GM21529 (cell line): ENCODE results near the gene CRYBG2.
"Not testable (repeated sequence)": the region's sequence is repeated elsewhere in the genome, so short reads cannot be mapped to it uniquely, and the experiment has no call there.

ENCODE experiments used
- ATAC-seq: cut with Tn5 transposase; IDR thresholded peaks from one replicate; pipeline ENCODE4 v1.9.1; 2021; ENCODE audit not compliant: unreplicated experiment

The CRYBG2 gene

DNA sequence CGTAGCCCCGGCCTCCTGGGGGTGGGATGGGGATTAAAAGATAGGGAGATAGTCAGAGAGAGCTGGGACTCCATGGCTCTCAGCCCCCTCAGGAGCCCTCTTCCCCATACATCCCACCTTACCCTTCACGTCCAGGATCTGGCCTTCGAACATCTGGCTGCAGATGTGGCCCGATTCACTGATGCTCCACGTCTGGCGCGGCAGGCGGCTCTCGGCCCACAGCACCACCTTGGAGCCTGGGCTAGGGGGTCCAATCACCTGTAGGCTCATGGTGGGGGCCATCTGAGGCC is 31.9 kb downstream of the CRYBG2 start:
- ATAC-seq = no peak

DNA sequence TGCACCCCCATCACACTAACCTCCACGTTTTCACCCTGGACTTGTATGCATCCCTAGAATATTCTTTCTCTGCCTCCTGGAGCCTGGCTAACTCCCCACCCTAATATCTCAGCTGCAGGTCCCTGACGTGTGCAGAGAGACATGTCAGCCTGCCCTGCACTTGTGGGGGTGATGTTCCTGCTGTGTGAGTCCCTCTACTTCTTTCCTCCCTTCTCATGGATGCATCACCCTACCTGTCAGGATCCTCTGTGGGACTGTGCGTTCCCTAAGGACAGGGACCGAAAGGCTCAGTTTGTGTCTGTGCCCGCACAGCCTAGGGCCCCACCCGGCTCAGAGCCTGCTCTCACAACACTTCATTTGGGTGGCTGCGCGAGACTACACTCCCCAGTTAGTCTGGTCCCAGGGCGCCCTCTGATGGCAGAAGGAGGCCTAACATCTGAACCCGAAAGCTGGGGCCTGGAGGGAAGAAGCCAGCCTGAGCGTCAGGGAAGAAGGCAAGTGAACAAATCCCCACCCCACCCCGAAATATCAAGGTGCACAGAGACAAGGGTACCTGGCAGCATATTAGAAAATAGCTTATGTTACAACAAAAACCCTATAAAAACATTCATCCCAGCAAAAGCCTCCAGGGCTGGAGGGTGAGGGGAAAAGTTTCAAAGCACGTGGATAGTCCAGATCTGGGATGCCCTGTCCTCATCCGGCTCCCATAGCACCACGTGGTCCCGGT is 32.5 kb downstream of the CRYBG2 start:
- ATAC-seq = peak; percentile 26

DNA sequence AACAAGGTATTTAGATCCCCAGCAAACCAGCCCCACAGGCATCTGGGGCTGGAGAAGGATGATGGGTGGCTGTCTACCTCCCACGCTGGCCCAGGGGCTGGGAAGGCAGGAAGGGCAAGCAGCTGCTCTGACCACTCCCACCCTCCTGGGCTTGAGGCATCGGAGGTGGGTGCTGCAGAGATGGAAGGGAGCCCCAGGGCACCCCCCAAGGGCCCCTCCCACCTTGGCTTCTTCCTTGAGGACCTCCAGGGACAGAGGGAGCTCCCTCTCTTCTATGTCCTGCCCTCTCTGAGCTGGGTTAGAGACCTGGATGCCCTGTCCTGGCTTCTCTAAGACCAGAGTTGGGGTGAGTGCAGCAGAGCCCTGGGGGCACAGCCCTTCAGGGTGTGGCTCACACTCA is 33.0 kb downstream of the CRYBG2 start:
- ATAC-seq = no peak

DNA sequence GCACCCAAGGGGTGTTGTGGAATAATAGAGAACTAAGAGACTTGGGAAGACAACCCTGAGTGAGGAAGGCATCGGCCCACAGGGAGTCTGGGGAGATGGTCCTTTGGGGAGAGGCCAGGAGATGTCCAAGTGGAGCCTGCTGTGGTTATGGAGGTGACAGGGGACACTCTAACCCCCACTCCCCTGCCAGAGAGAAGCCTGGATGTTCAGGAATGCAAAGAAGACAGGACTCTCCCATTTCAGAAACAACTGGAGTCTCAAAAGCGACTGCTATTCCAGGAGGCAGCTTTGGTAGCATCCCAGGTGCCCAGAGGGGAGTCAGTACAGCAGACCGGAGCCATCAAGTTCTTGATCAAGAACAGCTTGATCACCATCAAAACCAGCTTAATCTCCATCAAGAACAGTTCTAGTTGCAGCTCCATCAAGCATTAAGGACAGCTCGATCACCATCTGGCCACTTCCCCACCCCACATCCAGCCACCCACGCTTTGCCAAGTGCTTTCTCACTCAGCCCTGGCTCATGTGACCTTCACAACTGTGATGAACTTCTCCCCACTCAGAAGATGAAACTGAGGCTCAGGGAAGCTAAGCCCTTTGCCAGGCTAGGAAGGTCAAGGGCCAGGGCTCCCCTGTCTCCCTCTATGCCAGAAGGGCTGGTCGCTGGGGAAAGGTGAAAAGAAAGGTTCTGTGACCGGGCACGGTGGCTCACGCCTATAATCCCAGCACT is 35.4 kb downstream of the CRYBG2 start:
- no peak for ATAC-seq

DNA sequence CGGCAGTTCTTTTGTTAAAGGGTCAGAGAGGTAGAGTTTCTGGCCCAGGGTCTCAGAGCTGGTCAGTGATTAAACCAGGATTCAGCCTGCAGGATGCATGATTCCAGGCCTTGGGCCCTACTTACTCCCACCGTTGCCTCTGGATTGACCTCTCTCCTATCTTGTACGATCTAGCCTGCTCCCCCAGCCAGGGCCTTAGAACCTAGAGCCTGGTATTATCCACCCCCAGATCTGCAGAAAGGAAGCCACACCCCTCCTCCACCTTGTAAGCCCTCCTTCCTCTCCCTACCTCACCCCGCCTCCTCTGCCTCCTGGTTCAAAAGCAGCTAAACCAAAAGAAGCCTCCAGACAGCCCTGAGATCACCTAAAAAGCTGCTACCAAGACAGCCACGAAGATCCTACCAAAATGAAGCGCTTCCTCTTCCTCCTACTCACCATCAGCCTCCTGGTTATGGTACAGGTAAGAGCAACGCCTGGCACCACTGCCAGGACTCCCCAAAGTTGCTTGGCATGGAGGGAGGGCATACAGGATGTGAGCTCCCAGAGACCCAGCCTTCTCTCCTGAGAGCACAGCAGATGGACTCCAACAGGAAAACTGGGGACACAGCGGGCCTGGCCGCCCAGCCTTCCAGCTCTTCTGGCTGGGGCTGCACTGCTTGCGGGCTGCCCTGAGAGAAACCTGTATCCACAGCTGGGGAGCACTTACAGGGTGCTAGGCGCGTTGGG is 36.2 kb downstream of the CRYBG2 start, which contains the start of gene CD52:
Gene CD52, plus strand, starts transcription at position 347 of the 726 bp plus-strand sequence. Its CDS starts 60 bp downstream, at position 407.
- ATAC-seq = peak; percentile 48

DNA sequence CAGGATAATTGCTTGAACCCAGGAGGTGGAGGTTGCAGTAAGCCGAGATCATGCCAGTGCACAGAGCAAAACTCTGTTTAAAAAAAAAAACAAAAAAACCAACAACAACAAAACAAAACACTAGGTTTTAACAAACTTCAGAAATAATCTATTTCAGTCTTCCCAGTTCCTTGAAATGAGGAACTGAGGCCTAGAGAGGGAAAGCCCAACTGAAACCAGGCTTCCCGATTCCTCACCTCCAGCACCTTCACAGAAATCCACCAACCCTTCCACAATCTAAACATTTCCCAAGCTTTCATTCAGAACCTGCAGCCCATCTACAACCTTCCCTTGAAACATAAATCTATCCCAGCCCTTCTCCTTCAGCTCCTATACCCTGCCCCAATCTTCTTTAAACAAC is 36.8 kb downstream of the CRYBG2 start:
- no peak for ATAC-seq

DNA sequence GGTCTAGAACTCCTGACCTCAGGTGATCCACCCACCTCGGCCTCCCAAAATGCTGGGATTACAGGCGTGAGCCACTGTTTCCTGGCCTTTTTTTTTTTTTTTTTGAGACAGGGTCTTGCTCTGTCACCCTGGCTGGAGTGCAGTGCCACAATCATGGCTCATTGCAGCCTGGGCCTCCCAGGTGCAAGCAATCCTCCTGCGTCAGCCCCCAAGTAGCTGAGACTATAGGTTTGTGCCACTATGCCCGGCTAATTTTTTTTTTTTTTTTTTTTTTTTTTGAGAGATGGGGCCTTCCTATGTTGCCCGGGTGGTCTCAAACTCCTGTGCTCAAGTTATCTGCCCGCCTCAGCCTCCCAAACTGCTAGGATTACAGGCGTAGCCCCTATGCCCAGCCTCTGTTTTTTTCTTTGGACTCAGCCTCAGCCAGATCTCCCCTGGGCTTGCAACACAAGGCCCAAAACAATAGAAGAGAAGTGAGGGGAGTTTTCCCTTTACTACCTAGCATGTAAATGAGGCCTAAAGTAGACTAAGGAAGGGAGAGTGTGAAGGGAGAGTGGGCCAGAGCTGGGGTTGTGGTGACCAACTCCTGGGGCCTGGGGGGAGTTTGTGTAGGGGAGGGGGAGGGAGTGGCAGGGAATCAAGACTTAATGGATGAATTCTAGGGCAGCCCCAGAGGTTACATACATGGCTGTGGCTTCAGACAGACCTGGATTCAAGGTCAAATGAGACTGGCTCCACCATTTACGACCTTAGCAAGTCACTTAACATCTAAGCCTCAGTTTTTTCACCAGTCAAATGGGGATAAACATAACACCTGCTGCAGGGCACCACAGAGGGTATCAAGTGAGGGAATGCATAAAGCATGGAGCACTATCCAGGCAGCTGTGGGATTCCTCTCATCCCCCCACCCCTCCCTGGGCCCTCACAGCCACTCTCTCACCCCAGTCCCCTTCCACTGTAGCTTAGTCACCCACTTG is 37.8 kb downstream of the CRYBG2 start:
- ATAC-seq = no peak

DNA sequence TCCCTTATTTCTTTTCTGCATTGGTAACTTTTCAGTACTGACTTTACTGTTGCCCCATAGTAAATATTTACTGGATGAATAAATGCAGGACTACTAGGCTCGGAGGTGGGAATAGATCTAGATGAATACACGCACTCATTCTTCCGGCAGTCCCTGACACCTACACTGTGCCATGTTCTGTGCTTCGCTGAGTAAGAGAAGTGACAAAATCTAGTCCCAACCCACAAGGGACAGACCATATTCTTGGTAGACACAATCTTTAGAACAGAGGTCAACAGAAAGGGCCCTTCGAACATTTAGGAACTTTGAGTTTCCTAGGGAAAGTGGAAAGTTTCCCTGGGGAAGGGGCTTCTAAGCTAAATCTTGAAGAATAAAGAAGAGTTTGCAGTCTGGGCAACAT is 39.4 kb downstream of the CRYBG2 start:
- no peak for ATAC-seq

DNA sequence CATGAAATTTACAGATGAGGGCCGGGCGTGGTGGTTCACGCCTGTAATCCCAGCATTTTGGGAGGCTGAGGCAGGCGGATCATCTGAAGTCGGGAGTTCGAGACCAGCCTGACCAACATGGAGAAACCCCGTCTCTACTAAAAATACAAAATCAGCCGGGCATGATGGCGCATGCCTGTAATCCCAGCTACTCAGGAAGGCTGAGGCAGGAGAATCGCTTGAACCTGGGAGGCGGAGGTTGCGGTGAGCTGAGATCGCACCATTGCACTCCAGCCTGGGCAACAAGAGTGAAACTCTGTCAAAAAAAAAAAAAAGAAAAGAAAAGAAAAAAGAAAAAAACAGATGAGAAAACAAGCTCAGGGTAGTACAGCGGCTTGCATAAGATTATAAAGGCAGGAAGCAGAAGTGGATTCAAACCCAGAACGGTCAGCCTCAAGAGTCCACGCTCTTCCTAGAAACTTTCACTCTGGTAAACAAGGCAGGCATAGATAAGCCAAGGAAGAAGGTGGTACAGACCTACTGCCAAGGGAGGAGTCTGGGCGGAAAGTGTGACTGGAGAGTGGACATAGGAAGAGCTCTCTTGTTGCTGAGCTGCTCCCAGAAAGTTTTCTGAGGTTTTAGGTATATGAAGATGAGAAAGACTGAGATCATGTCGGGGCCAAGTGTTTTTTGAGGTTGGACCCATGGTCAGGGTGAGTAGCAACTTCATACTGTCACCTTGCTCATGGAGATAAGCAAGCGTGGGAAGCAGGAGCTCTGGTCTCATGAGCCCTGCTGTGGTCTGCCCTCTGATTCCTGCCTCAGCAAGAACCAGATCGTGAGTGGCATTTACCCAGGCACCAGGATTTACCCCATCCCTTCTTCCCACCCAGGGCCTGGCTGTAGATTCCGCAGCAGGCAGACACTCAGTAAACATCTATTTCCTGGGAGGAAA is 45.7 kb downstream of the CRYBG2 start:
- not testable (repeated sequence) for ATAC-seq

DNA sequence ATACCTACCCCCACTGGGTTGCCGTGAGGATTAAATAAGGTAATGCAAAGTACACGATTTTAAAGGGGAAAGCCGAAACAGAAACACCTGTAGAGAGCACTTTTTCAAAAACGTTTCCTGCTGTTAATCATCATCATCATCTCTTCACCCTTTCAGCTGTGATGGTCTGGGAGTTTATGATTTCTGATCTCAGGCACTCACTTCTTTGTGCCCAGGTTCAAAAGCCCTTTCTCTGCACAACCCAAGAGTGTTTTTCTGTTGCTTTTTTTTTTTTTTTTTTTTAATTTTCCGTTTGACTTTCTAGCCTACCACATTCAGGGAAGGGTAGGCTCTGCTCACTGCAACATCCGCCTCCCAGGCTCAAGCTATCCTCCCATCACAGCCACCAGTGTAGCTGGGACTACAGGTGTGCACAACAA is 46.6 kb downstream of the CRYBG2 start:
- no peak for ATAC-seq

DNA sequence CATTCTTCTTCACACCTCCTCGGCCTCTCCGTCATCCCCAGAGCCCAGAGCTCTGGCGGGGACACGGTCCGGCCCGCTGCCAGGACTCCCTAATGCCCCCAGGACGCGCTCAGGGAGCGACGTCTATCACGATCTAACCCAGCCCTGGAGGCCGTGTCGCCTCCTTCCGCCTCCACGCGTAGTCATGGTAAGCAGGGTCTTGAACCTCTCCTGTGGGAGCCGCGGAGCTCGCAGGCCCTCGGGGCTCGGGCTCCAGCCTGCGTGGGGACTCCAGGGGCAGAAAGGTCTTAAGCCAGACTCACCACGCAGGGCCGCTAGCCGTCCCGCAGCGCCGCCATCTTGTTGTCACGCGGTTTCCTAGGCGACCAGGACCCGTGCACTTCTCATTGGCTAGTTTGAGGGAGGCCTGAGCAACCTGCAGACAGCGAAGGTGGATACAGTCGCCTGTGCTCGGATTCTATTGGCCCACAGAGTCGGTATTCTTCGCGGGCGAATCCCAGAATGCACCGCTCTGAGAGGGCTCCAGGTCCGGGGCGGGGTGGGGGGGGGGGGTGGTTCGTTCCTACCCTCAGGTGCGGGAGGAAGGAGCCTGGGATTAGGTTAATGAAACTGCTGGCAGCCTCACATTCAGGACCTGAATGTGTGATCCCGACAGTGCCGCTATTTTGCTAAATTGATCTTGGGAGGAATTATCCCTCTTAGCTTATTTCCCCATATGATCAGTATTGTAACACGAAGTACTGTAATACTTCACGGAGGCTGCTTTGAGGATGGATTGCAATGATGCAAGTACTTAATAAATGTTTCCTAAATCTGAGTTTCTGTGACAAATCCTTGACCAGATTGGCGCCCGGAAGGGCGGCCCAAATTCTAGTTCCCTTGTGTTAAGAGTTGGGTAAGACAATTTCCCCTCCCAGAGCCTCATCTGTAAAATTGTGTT is 47.4 kb downstream of the CRYBG2 start, which contains the start of gene UBXN11:
Gene UBXN11, minus strand, starts transcription at position 347 of the 940 bp plus-strand sequence. CDS start 3,753 bp downstream, outside the sequence.
- peak; percentile 97 for ATAC-seq

DNA sequence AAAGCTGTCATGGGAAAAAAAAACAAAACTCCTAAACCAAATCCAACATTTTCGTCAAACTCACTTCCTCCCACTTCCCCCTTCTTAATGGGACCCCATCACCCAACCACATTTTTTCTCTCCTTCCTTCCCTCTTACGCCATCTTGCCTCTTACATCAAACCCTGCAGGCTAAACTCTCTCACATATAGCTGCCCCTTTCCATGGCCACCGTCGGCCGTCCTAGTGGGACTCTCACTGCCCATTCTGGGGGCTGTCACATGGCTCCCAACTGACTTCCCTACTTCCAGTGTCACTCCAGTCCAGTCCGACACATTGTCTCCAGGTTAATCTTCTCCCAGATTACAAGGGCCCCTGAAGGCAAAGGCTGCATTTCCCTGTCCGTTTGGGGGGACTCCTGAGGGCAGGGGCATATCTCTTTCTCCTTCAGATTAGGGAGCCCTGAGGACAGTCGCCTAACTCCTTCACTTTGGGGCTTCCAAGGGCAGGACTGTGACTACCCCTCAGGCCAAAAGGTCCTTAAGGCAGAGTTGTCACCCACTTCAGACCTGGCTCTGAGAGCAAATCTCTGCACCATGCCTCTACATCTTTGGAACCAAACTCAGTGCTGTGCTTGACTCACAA is 48.2 kb downstream of the CRYBG2 start:
- ATAC-seq = no peak

DNA sequence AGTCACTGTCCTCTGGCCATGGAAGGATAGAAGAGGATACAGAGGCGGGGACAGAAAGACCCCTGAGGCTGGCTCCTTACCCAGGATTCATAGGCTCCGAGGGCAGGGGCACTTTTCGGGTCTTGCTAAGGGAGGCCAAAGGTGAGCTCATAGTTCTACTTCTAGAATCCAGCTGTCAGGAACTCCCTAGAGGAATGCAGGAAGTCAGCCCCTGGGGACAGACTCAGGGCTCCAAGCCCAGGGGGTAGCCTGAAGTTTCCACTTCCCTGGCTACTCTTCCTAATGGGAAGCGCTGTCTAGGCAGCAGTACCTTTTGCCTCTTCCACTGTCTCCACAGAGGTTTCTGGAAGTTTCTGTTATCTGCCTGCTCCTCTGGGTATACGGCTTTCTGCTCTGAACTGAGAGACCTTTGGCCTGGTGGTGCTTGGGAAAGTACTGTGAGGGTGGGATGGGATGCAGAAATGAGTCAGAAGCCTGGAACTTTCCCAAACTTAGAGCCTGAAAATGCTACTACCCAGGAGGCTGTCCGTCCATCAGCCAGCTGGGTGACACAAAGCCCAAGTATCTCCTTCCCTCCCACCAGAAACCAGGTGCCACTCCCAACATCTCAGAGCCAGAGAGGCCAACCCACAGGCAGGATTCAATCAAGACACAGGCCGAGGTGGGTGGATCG is 51.1 kb downstream of the CRYBG2 start:
- no peak for ATAC-seq

DNA sequence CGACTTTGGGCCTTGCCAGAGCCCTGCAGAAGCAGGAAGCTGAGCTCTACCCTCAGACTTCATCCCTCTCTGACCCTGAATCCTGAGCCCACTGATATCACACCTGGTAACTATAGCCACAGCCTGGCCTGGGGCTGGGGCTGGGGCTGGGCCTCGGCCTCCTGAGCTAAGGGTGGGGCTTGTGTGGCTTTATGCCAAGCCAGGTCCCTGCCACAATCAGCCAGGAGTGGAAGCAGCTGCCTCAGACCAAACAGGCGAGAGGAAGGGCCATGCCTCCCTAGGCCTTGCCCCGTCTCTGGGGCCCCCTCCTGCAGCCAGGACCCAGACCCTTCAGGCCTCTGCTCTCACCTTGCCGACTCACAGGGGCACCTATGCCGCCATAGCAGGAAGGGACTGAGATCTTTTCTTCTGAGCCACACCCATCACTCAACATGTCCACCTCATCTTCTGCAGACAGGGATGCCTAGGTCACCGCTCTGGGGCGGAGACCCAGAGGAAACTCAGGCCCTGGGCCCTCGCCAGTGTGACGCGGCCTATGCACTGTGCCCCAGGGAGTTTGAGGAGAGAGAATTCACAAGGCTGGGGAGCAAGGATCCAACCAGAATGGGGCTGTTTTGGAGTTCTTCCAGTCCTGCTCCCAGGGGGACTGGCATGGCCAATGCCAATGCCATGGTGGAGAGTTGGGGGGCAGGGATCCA is 53.2 kb downstream of the CRYBG2 start:
- ATAC-seq = no peak

DNA sequence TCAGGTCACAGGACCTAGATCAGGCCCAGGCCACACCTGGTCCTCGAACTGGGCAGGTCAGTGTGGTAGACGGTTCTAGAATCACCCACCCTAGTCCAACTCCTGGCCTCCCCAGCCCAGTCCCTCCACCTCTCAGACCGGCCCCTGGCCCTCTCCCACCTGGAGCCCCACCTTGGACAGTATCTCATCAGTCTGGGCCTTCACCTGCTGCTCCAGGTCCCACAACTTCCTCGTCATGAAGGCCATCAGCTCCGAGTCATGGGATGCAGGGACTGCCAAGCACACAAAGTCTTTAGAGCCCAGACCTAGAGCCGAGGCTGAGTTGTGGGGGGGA is 56.2 kb downstream of the CRYBG2 start:
- ATAC-seq = no peak

DNA sequence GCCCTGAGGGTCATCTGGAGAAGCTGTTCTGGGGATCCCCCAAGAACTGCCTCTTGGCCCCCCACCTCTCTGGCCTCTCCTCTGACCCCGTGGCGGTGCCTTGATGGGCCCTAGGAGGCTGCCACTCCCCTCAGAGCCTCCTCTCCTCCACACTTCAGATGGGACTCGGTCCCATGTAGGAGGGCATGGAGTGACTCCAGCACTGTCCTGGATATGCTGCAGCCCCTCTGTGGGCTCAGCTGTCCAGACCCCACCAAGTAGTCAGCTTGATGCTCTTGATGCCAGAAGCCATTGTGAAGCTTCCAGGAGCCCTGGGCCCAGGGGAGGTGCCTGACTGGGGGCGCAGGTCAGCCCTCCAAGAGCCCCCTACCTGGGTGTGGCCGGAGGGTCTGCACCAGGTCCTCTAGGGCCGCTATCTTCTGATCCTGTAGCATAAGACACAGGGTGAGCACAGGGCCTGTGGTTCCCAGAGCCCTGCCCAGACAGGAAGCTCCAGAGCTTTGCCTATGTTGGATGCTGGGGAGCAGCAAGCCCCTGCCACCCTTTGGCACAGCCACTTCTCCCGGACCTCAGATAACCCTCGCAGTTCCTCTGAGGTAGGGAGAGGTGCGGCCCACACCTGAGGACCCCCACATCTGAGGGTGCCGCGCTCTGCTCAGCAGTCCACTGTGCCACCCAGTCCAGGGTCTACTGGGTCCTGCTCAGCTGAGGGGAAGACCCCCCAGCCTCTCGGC is 56.7 kb downstream of the CRYBG2 start:
- no peak for ATAC-seq
